ENCODE measurements around the gene MAMLD1.

GRCh38 chrX:150460063-150460462 lies 96.9 kb downstream of the MAMLD1 start:
- TF ChIP-seq ZNF8 (CRISPR knock-in tag; IDR thresholded peaks at IDR 0.05), result no peak
- TF ChIP-seq BACH2 (CRISPR knock-in tag; IDR thresholded peaks at IDR 0.05; ENCODE audit: borderline replicate concordance), result no peak
- no peak for TF ChIP-seq ZC3H10 (CRISPR knock-in tag; IDR thresholded peaks at IDR 0.05)
- TF ChIP-seq PATZ1 (CRISPR knock-in tag; IDR thresholded peaks at IDR 0.05; ENCODE audit: borderline replicate concordance), result no peak
- no peak for TF ChIP-seq ARNTL (CRISPR knock-in tag; IDR thresholded peaks at IDR 0.05; ENCODE audit: borderline replicate concordance, low read depth)
- TF ChIP-seq OSR1 (CRISPR knock-in tag; IDR thresholded peaks at IDR 0.05), result no peak
- TF ChIP-seq TSHZ2 (CRISPR knock-in tag; IDR thresholded peaks at IDR 0.05), result no peak
- no peak for TF ChIP-seq ZFP3 (CRISPR knock-in tag; IDR thresholded peaks at IDR 0.05)
- no peak for TF ChIP-seq CREB5 (CRISPR knock-in tag; IDR thresholded peaks at IDR 0.05; ENCODE audit: low read depth)
- no peak for TF ChIP-seq RARB (CRISPR knock-in tag; IDR thresholded peaks at IDR 0.05)
